ENCODE measurements around the gene ENTREP3. TPM values are rescaled to one million over a fixed set of nuclear protein-coding genes. Genes with fewer than 3 reads are reported as not detected.
A peak's percentile ranks its signal among the peaks of the same experiment; 100 is the strongest.

ENTREP3 gene
- total RNA-seq, 2 donors from 2014 or later, result 19.6 to 24.3 TPM

DNA sequence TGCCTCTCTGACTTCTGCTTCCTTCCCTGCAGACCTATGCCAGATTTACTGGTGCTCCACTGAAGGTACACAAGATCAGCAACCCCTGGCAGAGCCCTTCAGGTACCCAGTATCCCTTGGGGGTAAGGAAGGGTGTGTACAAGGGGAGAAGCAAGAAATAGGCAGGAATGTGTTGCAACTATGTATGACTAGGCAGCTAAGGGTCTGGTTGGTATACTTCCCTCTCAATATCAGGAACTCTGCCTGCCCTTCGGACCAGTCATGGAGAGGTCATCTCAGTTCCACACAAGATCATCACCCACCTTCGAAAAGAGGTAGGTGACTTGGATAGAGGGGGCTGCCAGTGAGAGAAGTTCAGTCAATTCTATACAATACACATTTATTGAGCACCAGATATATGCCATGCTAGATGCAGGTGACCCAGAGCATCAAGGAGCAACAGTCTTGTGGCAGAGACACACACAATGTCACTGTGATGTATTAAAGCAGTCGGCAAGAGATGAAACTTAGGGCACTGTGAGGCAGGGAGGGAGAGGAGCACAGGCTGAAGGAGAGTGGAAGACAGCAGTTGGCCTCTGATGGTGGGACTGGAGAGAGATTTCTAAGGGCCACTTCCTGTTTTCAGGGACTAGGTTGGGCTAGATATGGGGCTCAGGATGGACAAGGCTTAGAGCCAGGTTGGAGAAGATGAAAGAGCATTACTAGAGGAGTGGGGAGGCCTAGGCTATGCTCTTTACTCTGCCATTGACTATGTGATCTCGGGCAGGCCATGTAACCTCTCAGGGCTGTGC lies 44.8 kb downstream of the ENTREP3 start:
- H3K9me3 ChIP-seq, result no peaks in the 10 kb centered on the region
- intact Hi-C loops (cut with DNase I), result no loop called here
- 74% methylated on average over 4 of the region's 4 CpGs for WGBS
- peaks cover 7% of the 10 kb centered on the region for H3K4me1 ChIP-seq (replicated peaks)
- no peak overlapping the region for H3K27ac ChIP-seq
- TF ChIP-seq POLR2A (IDR thresholded peaks at IDR 0.05) (no peak), CTCF (IDR thresholded peaks at IDR 0.05) (no peak), POLR2AphosphoS5 (IDR thresholded peaks at IDR 0.05) (no peak)
- no peaks in the 10 kb centered on the region for H3K27me3 ChIP-seq (replicated peaks; ENCODE audit: insufficient read depth)
- DNase-seq (ENCODE audit: low spot score), result no peak
- H3K36me3 ChIP-seq, result no peaks in the 10 kb centered on the region
- H3K4me3 ChIP-seq, result no peak overlapping the region

DNA sequence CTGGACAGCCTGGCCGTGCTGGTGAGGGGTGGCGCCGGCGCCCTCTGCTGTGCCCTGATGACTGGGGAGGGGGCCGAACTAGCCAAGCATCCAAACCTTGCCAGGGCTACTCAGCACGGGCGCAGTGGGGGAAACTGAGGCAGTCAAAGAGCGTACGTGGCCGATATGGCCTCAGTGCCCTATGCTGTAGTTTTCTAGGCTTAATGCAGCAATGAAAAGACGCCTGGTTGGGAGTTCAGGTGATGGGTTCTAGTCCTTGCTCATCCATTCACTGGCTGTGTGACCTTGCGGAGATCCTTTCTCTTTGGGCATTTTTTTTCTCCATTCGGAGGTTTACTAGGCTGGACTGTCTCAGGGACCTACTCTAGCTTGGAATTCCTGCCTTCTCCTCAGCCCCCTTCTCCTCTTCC lies 46.0 kb downstream of the ENTREP3 start:
- no peaks in the 10 kb centered on the region for H3K27me3 ChIP-seq (replicated peaks; ENCODE audit: insufficient read depth)
- H3K27ac ChIP-seq, result peak overlapping the region; percentile 90 to 98
- H3K4me3 ChIP-seq, result peak overlapping the region; percentile 77 to 95
- intact Hi-C loops (cut with DNase I), result loop anchor here (5.0 kb wide), 1 partner anchor 33 kb away; a partner anchor contains a TSS
- H3K36me3 ChIP-seq, result no peaks in the 10 kb centered on the region
- no peaks in the 10 kb centered on the region for H3K9me3 ChIP-seq
- no peak for DNase-seq (ENCODE audit: low spot score)
- TF ChIP-seq POLR2A (IDR thresholded peaks at IDR 0.05) (no peak), CTCF (IDR thresholded peaks at IDR 0.05) (no peak), POLR2AphosphoS5 (IDR thresholded peaks at IDR 0.05) (no peak)
- peaks cover 7% of the 10 kb centered on the region for H3K4me1 ChIP-seq (replicated peaks)
- WGBS, result under 1% methylated on average over 13 of the region's 13 CpGs

- WGBS, result under 1% methylated on average over 63 of the region's 64 CpGs
- intact Hi-C loops (cut with DNase I), result loop anchor here (5.0 kb wide), 1 partner anchor 34 kb away; a partner anchor contains a TSS
- DNase-seq (ENCODE audit: low spot score), result peak; percentile 78
These were observed 46.6 kb downstream of the ENTREP3 start, which contains the start of gene MTX1 for GRCh38 chr1:155208541-155209311. Gene MTX1, plus strand, starts transcription at chr1:155208695. Its CDS starts 110 bp downstream, at chr1:155208805.

DNA sequence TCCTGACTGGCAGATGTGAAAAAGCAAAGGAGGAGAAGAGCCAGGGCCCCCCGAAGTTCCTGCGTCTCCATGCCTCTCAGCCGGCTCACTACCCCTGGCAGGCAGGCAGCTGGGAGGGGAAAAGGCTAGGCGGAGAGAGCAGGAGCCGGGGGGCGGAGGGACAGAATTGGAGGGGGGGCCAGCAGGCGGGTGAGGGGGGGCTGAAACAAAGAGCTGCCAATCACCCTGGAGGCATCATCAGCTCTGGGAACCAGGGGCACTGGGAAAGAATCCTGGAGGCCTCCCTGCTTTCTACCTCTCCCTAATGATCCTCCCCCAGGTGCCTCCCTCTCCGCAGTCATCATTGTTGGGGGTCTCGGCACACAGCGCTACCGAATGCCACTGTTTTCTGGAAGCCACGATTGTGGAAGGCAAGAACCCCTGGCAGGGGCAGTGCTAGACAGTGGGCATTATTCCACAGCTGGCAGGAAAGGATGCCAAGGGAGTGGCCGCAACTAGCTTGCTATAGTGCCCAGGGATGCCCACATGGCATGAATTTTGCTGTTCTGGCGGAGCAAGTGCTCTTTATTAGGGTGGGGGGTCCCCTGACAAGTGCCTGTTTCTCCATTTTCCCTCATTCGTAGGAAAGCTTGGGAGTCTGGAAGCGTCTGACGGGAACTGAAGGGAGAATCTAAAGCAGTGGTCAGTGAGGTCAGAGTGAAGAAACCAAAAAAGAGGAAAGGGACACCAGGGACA lies 47.3 kb downstream of the ENTREP3 start, which contains the start of gene THBS3:
Gene THBS3 (minus strand): TSS at position 92 of the 735 bp plus-strand sequence. CDS start 21 bp downstream, at position 71.
- Histone ChIP-seq H3K36me3 (no peaks in the 10 kb centered on the region), H3K4me1 (replicated peaks) (peaks cover 7% of the 10 kb centered on the region), H3K9me3 (no peaks in the 10 kb centered on the region), H3K27me3 (replicated peaks; ENCODE audit: insufficient read depth) (no peaks in the 10 kb centered on the region), H3K27ac (peak within 1 kb of the TSS; percentile 90 to 98), H3K4me3 (peak within 1 kb of the TSS; percentile 77 to 95)
- DNase-seq (ENCODE audit: low spot score), result no peak
- WGBS, result 6% methylated on average over 17 of the region's 17 CpGs
- no peak for TF ChIP-seq CTCF (IDR thresholded peaks at IDR 0.05)
- no peak for TF ChIP-seq POLR2AphosphoS5 (IDR thresholded peaks at IDR 0.05)
- no peak for TF ChIP-seq POLR2A (IDR thresholded peaks at IDR 0.05)
- intact Hi-C loops (cut with DNase I), result loop anchor here (5.0 kb wide), 1 partner anchor 34 kb away; a partner anchor contains a TSS

More at GRCh38 chr1:155208541-155209311, 46.6 kb downstream of the ENTREP3 start, which contains the start of gene MTX1:
- no peaks in the 10 kb centered on the region for H3K27me3 ChIP-seq (replicated peaks; ENCODE audit: insufficient read depth)
- no peaks in the 10 kb centered on the region for H3K9me3 ChIP-seq
- peak within 1 kb of the TSS; percentile 90 to 98 for H3K27ac ChIP-seq
- TF ChIP-seq POLR2A (IDR thresholded peaks at IDR 0.05) (peak; percentile 59), POLR2AphosphoS5 (IDR thresholded peaks at IDR 0.05) (peak; percentile 40), CTCF (IDR thresholded peaks at IDR 0.05) (peak in 1 of 4 experiments; percentile 12)
- H3K36me3 ChIP-seq, result no peaks in the 10 kb centered on the region
- H3K4me1 ChIP-seq (replicated peaks), result peaks cover 7% of the 10 kb centered on the region
- peak within 1 kb of the TSS; percentile 77 to 95 for H3K4me3 ChIP-seq
